Caco-2 (cell line): Measurements from ENCODE around the gene PAK6. TPM values are rescaled to one million over a fixed set of nuclear protein-coding genes. Genes with fewer than 3 reads are reported as not detected.

Source experiments
- BruUV-seq: library from RNA; stranded (reverse); fragments of 400-500 nt; replicated peaks from 2 replicates; lab custom pipeline; 2021; lab: Mats Ljungman, UMichigan
- CTCF ChIA-PET: fragments of 300-600 bp; sonication (Branson Sonifier 250); formaldehyde crosslinking; loops from one replicate; lab custom pipeline; 2022; ENCODE audit warnings: antibody characterized with exemption; lab: Charles Lee
- POLR2A ChIA-PET: fragments of 300-600 bp; sonication (Branson Sonifier 250); formaldehyde crosslinking; loops from one replicate; lab custom pipeline; 2022; ENCODE audit warnings: antibody characterized with exemption; lab: Charles Lee
- DNase-seq, 2 experiments: peaks; one replicate each; pipeline versions ENCODE4 v3.0.0 to v3.0.0-alpha.2; 2020 to 2022
- H3K27me3 ChIP-seq: replicated peaks from 2 replicates; pipeline ENCODE4 v1.6.0; 2011; ENCODE audit warnings: low read length; ENCODE audit not compliant: control insufficient read depth, insufficient read depth
- H3K36me3 ChIP-seq: 2 replicates; pipeline ENCODE4 v1.5.1; 2011; ENCODE audit warnings: low read length; ENCODE audit not compliant: control insufficient read depth, insufficient read depth
- H3K4me1 ChIP-seq: fragments of 250-450 bp; sonication (Bioruptor Pico); 2 replicates; pipeline ENCODE4 v1.5.1; 2020; ENCODE audit warnings: mild to moderate bottlenecking
- H3K4me3 ChIP-seq: 2 replicates; pipeline ENCODE4 v1.5.1; 2011; ENCODE audit warnings: low read depth, mild to moderate bottlenecking, control low read depth, low read length
- H3K9me3 ChIP-seq: fragments of 250-450 bp; sonication (Bioruptor Pico); 2 replicates; pipeline ENCODE4 v1.5.1; 2020; ENCODE audit warnings: mild to moderate bottlenecking, moderate library complexity
- H3K27ac Mint-ChIP-seq: one replicate; pipeline ENCODE4 v1.8.0; 2022; ENCODE audit warnings: mixed read lengths; ENCODE audit not compliant: unreplicated experiment
- H3K27me3 Mint-ChIP-seq: one replicate; pipeline ENCODE4 v1.8.0; 2022; ENCODE audit warnings: mixed read lengths; ENCODE audit not compliant: insufficient read depth, unreplicated experiment
- H3K36me3 Mint-ChIP-seq: one replicate; pipeline ENCODE4 v1.8.0; 2022; ENCODE audit warnings: mild to moderate bottlenecking, mixed read lengths; ENCODE audit not compliant: insufficient read depth, unreplicated experiment
- H3K4me1 Mint-ChIP-seq: one replicate; pipeline ENCODE4 v1.8.0; 2022; ENCODE audit warnings: low read depth, mixed read lengths; ENCODE audit not compliant: unreplicated experiment
- H3K4me3 Mint-ChIP-seq: one replicate; pipeline ENCODE4 v1.8.0; 2022; ENCODE audit warnings: mild to moderate bottlenecking, moderate library complexity, mixed read lengths; ENCODE audit not compliant: unreplicated experiment
- H3K9me3 Mint-ChIP-seq: one replicate; pipeline ENCODE4 v1.8.0; 2022; ENCODE audit warnings: mixed read lengths; ENCODE audit not compliant: unreplicated experiment
- CTCF ChIP-seq, 2 experiments: fragments of 200-600 bp in 1 of 2; IDR thresholded peaks; 1 replicate in 1 of 2; 2 replicates in 1 of 2; pipeline versions ENCODE4 v1.5.1 to v1.8.0; 2011 to 2022; ENCODE audit warnings: antibody characterized with exemption in 1 of 2, control low read depth in 1 of 2, inconsistent platforms in 1 of 2, low read depth in 1 of 2, low read length in 1 of 2, mild to moderate bottlenecking in 1 of 2, moderate library complexity in 1 of 2; ENCODE audit not compliant: insufficient read depth in 1 of 2, severe bottlenecking in 1 of 2, unreplicated experiment in 1 of 2
- intact Hi-C: fragments of 100-400 bp; cut with micrococcal nuclease; formaldehyde crosslinking; loops from one replicate; pipeline ENCODE4 v1.10.0; 2022; ENCODE audit not compliant: unreplicated experiment
- total RNA-seq: library from RNA; stranded (reverse); gene quantifications from 2 replicates; pipeline ENCODE4 v1.2.3, GENCODE V29; 2022

PAK6 gene
- total RNA-seq, 1 experiment from 2014 or later = 20.7 TPM

GRCh38 chr15:40250771-40251483, 12.1 kb downstream of the PAK6 start:
- peaks cover 8% of the 10 kb centered on the region for H3K4me1 Mint-ChIP-seq
- POLR2A ChIA-PET = no interaction called here
- no peak overlapping the region for H3K27ac Mint-ChIP-seq
- H3K36me3 Mint-ChIP-seq = peaks cover 10% of the 10 kb centered on the region
- Histone ChIP-seq H3K4me1 (peaks cover 14% of the 10 kb centered on the region), H3K4me3 (no peak overlapping the region), H3K36me3 (no peaks in the 10 kb centered on the region; the same call in 1 of the 2 replicates), H3K9me3 (no peaks in the 10 kb centered on the region), H3K27me3 (no peaks in the 10 kb centered on the region)
- no peak for DNase-seq
- TF ChIP-seq CTCF (IDR thresholded peaks at IDR 0.05; ENCODE audit: insufficient read depth in 1 of 2, low read depth in 1 of 2, low read length in 1 of 2, severe bottlenecking in 1 of 2, unreplicated experiment in 1 of 2) = no peak
- H3K27me3 Mint-ChIP-seq = no peaks in the 10 kb centered on the region
- intact Hi-C loops = no loop called here
- no TSS peak for BruUV-seq
- CTCF ChIA-PET = no interaction called here
- H3K4me3 Mint-ChIP-seq = peak overlapping the region; percentile 50
- H3K9me3 Mint-ChIP-seq = no peaks in the 10 kb centered on the region

GRCh38 chr15:40251486-40252140, 12.8 kb downstream of the PAK6 start:
- intact Hi-C loops = loop anchor here (2.0 kb wide), 1 partner anchor 13 kb away; the partner anchor contains the start of gene PAK6
- H3K4me1 ChIP-seq = peaks cover 9% of the 10 kb centered on the region
- Mint-ChIP-seq H3K27me3 (no peaks in the 10 kb centered on the region), H3K4me1 (peaks cover 8% of the 10 kb centered on the region), H3K27ac (no peak overlapping the region), H3K4me3 (peak overlapping the region; percentile 86), H3K36me3 (peaks cover 11% of the 10 kb centered on the region), H3K9me3 (no peaks in the 10 kb centered on the region)
- H3K36me3 ChIP-seq = no peaks in the 10 kb centered on the region; the same call in 1 of the 2 replicates
- no peaks in the 10 kb centered on the region for H3K27me3 ChIP-seq
- no peak for TF ChIP-seq CTCF (IDR thresholded peaks at IDR 0.05; ENCODE audit: insufficient read depth in 1 of 2, low read depth in 1 of 2, low read length in 1 of 2, severe bottlenecking in 1 of 2, unreplicated experiment in 1 of 2)
- no TSS peak for BruUV-seq
- H3K9me3 ChIP-seq = no peaks in the 10 kb centered on the region
- ChIA-PET POLR2A (no interaction called here), CTCF (no interaction called here)
- H3K4me3 ChIP-seq = no peak overlapping the region
- DNase-seq = no peak

GRCh38 chr15:40252141-40252437, 13.2 kb downstream of the PAK6 start:
- CTCF ChIA-PET = interaction anchor here (0.9 to 1.2 kb wide), 4 partner anchors 11 to 85 kb away, joined by 3 to 5 read pairs (median 4); no protein-coding TSS in a partner anchor
- Mint-ChIP-seq H3K9me3 (no peaks in the 10 kb centered on the region), H3K27me3 (no peaks in the 10 kb centered on the region), H3K27ac (no peak overlapping the region), H3K36me3 (peaks cover 16% of the 10 kb centered on the region), H3K4me3 (peak overlapping the region; percentile 86), H3K4me1 (peaks cover 8% of the 10 kb centered on the region)
- H3K4me1 ChIP-seq = peaks cover 12% of the 10 kb centered on the region
- intact Hi-C loops = loop anchor here (2.0 kb wide), 1 partner anchor 13 kb away; the partner anchor contains the start of gene PAK6
- TF ChIP-seq CTCF (IDR thresholded peaks at IDR 0.05; ENCODE audit: insufficient read depth in 1 of 2, low read depth in 1 of 2, low read length in 1 of 2, severe bottlenecking in 1 of 2, unreplicated experiment in 1 of 2) = no peak
- H3K27me3 ChIP-seq = no peaks in the 10 kb centered on the region
- H3K9me3 ChIP-seq = no peaks in the 10 kb centered on the region
- no peaks in the 10 kb centered on the region; the same call in 1 of the 2 replicates for H3K36me3 ChIP-seq
- POLR2A ChIA-PET = no interaction called here
- BruUV-seq = no TSS peak
- H3K4me3 ChIP-seq = peak overlapping the region; percentile 58
- no peak for DNase-seq
